GM23338 (cell line): Measurements from ENCODE around the gene APOL4. TPM values are rescaled to one million over a fixed set of nuclear protein-coding genes. Genes with fewer than 3 reads are reported as not detected.

ENCODE experiments used
- ATAC-seq: fragments of 200-7000 bp; cut with Tn5 transposase; 3 replicates; pipeline ENCODE4 v1.9.1; 2020
- DNase-seq: peaks from one replicate; pipeline ENCODE4 v3.0.0-alpha.2; 2015; ENCODE audit warnings: low spot score
- H2AFZ ChIP-seq: fragments of 200-600 bp; sonication (generic); 2 replicates; pipeline ENCODE4 v1.8.0; 2016; ENCODE audit warnings: antibody characterized with exemption, mild to moderate bottlenecking, moderate library complexity
- H3F3A ChIP-seq: fragments of 200-600 bp; sonication (generic); replicated peaks from 2 replicates; pipeline ENCODE4 v1.8.0; 2017; ENCODE audit warnings: antibody characterized with exemption, mixed run types, low read depth
- H3K27ac ChIP-seq: fragments of 200-600 bp; sonication (generic); 2 replicates; pipeline ENCODE4 v1.6.1; 2016; ENCODE audit warnings: low read depth
- H3K27me3 ChIP-seq: fragments of 200-600 bp; sonication (generic); 2 replicates; pipeline ENCODE4 v1.8.0; 2016; ENCODE audit warnings: mild to moderate bottlenecking, mixed run types, moderate library complexity; ENCODE audit not compliant: insufficient read depth
- H3K36me3 ChIP-seq: fragments of 200-600 bp; sonication (generic); 2 replicates; pipeline ENCODE4 v1.8.0; 2016; ENCODE audit warnings: mild to moderate bottlenecking; ENCODE audit not compliant: insufficient read depth
- H3K4me1 ChIP-seq: fragments of 200-600 bp; sonication (generic); 2 replicates; pipeline ENCODE4 v1.8.0; 2016; ENCODE audit warnings: mild to moderate bottlenecking, moderate library complexity; ENCODE audit not compliant: insufficient read depth
- H3K4me2 ChIP-seq: fragments of 200-600 bp; sonication (generic); 2 replicates; pipeline ENCODE4 v1.7.1; 2017; ENCODE audit warnings: mixed run types
- H3K4me3 ChIP-seq: fragments of 200-600 bp; sonication (generic); 2 replicates; pipeline ENCODE4 v1.6.1; 2016; ENCODE audit warnings: mixed run types
- H3K79me2 ChIP-seq: fragments of 200-600 bp; sonication (generic); replicated peaks from 2 replicates; pipeline ENCODE4 v1.8.0; 2017; ENCODE audit warnings: mild to moderate bottlenecking; ENCODE audit not compliant: insufficient read depth
- H3K9me2 ChIP-seq: fragments of 200-600 bp; sonication (generic); 2 replicates; pipeline ENCODE4 v1.8.0; 2017; ENCODE audit not compliant: insufficient read depth
- H4K20me1 ChIP-seq: fragments of 200-600 bp; sonication (generic); replicated peaks from 2 replicates; pipeline ENCODE4 v1.8.0; 2017; ENCODE audit warnings: mild to moderate bottlenecking; ENCODE audit not compliant: insufficient read depth
- H3K27ac Mint-ChIP-seq: 2 replicates; pipeline ENCODE4 v1.8.0; 2020; ENCODE audit warnings: inconsistent platforms, mild to moderate bottlenecking, moderate library complexity, mixed read lengths
- H3K27me3 Mint-ChIP-seq: 3 replicates; pipeline ENCODE4 v1.8.0; 2022; ENCODE audit warnings: low read depth, mild to moderate bottlenecking, moderate library complexity, mixed read lengths, inconsistent platforms; ENCODE audit not compliant: insufficient read depth, poor library complexity
- H3K36me3 Mint-ChIP-seq: 3 replicates; pipeline ENCODE4 v1.8.0; 2021; ENCODE audit warnings: low read depth, mild to moderate bottlenecking, inconsistent platforms, moderate library complexity, mixed read lengths
- H3K4me1 Mint-ChIP-seq: 3 replicates; pipeline ENCODE4 v1.8.0; 2020; ENCODE audit warnings: mild to moderate bottlenecking, inconsistent platforms, mixed read lengths
- H3K4me3 Mint-ChIP-seq: 3 replicates; pipeline ENCODE4 v1.8.0; 2021; ENCODE audit warnings: moderate library complexity, mild to moderate bottlenecking, inconsistent platforms, mixed read lengths
- H3K9me3 Mint-ChIP-seq: 3 replicates; pipeline ENCODE4 v1.8.0; 2020; ENCODE audit warnings: moderate library complexity, mild to moderate bottlenecking, inconsistent platforms, mixed read lengths
- CREB1 ChIP-seq: fragments of 250-450 bp; sonication (Bioruptor Pico); IDR thresholded peaks from 2 replicates; pipeline ENCODE4 v1.5.0; 2020; ENCODE audit warnings: low read depth, mild to moderate bottlenecking, moderate library complexity
- EZH2 ChIP-seq: fragments of 200-600 bp; sonication (generic); IDR thresholded peaks from one replicate; pipeline ENCODE4 v1.8.0; 2017; ENCODE audit warnings: antibody characterized with exemption, mild to moderate bottlenecking, low read depth; ENCODE audit not compliant: unreplicated experiment
- JUNB ChIP-seq: IDR thresholded peaks from one replicate; pipeline ENCODE4 v1.6.1; 2016; ENCODE audit warnings: antibody characterized with exemption; ENCODE audit not compliant: unreplicated experiment
- STAT1 ChIP-seq: IDR thresholded peaks from one replicate; pipeline ENCODE4 v1.6.1; 2016; ENCODE audit warnings: antibody characterized with exemption; ENCODE audit not compliant: unreplicated experiment
- ZNF331 ChIP-seq: fragments of 250-450 bp; sonication (Bioruptor Pico); IDR thresholded peaks from 2 replicates; pipeline ENCODE4 v1.5.0; 2020; ENCODE audit warnings: low read depth, mild to moderate bottlenecking, moderate library complexity
- polyA plus RNA-seq: library from polyadenylated mRNA; unstranded; fragments of >200 nt; fragmentation: Nextera tagmentation; extraction: Ambion mirVana; gene quantifications from 2 replicates; pipeline ENCODE4 v1.2.1, GENCODE V29; 2016
- total RNA-seq: library from RNA; depleted of rRNA; stranded (reverse); fragments of >200 nt; shearing (Covaris generic); gene quantifications from 2 replicates; pipeline ENCODE4 v1.2.3, GENCODE V29; 2014
- TF ChIP-seq, protein P1 (sequence below), 2 experiments: fragments of 200-600 bp in 1 of 2; sonication (generic) in 1 of 2; conservative IDR thresholded peaks; 2 replicates each; pipeline versions ENCODE4 v1.5.1 to v1.6.1; 2016 to 2017; ENCODE audit warnings: antibody characterized with exemption in 2 of 2, low read depth in 2 of 2, mild to moderate bottlenecking in 2 of 2, moderate library complexity in 1 of 2

The APOL4 gene
- total and polyA plus RNA-seq, 2 experiments from 2014 or later, result not detected

GRCh38 chr22:36238373-36239149, 37.0 kb upstream of the APOL4 start:
- Histone ChIP-seq H2AFZ (no peak overlapping the region), H3K36me3 (no peaks in the 10 kb centered on the region; the same call in 1 of the 2 replicates), H3K4me2 (peak overlapping the region; percentile 81), H3K4me3 (peak overlapping the region; percentile 55), H3K27ac (0 out of 2 replicates have a peak overlapping the region, but pooled peaks have one; percentile 32), H3K27me3 (no peaks in the 10 kb centered on the region), H3K9me2 (no peaks in the 10 kb centered on the region), H3K4me1 (peaks cover 8% of the 10 kb centered on the region), H4K20me1 (no peaks in the 10 kb centered on the region), H3F3A (no peaks in the 10 kb centered on the region), H3K79me2 (no peaks in the 10 kb centered on the region; the same call in 1 of the 2 replicates)
- Mint-ChIP-seq H3K4me3 (peak overlapping the region; percentile 90), H3K27me3 (peaks cover 11% of the 10 kb centered on the region), H3K4me1 (peaks cover 22% of the 10 kb centered on the region), H3K9me3 (peaks cover 4% of the 10 kb centered on the region), H3K36me3 (peaks cover 16% of the 10 kb centered on the region), H3K27ac (peak overlapping the region; percentile 99)
- no peak for ATAC-seq
- TF ChIP-seq, protein P1, sequence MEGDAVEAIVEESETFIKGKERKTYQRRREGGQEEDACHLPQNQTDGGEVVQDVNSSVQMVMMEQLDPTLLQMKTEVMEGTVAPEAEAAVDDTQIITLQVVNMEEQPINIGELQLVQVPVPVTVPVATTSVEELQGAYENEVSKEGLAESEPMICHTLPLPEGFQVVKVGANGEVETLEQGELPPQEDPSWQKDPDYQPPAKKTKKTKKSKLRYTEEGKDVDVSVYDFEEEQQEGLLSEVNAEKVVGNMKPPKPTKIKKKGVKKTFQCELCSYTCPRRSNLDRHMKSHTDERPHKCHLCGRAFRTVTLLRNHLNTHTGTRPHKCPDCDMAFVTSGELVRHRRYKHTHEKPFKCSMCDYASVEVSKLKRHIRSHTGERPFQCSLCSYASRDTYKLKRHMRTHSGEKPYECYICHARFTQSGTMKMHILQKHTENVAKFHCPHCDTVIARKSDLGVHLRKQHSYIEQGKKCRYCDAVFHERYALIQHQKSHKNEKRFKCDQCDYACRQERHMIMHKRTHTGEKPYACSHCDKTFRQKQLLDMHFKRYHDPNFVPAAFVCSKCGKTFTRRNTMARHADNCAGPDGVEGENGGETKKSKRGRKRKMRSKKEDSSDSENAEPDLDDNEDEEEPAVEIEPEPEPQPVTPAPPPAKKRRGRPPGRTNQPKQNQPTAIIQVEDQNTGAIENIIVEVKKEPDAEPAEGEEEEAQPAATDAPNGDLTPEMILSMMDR (conservative IDR thresholded peaks at IDR 0.05; ENCODE audit: low read depth in 2 of 2), result no peak
- TF ChIP-seq EZH2 (no peak), ZNF331 (CRISPR knock-in tag) (no peak), JUNB (no peak), STAT1 (no peak)
- DNase-seq, result no peak

DNA sequence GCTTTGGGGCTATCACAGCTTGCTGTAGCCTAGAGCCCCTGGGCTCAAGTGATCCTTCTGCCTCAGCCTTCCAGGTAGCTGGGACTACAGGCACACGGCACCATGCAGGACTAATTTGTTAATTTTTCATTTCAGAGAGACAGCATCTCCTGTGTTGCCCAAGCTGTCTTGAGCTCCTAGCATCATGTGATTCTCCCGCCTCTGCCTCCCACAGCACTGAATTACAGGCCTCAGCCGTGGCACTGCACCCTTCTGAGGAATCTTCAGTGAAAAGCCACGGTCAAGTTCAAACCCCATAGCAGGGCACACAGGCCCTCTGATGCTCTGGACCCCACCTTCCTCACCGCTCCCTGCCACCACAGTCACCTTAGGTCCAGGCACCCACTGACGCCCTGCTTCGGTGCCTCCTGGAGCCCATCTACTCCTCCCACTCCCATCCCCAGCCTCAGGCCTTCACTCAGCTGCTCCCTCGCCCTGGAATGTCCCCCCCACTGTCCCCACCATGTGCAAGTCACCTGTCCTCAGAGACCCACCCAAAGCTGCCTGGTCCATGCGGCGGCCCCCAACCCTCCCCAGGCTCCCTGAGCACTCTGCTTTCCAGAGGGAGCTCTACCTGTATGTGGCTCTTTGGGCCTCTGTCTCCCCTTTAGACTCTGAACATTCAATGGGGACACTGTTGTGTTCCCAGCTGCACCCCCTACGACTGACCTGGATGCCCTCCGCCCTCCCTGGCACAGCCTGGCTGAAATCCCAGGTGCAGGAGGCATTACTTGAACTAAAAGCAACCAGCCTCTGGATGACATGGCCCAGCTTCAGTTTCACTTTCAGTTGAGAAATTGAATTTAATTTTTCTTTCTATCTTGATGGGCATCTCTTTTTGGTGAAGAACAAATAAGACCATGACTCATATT, 36.1 kb upstream of the APOL4 start:
- peaks cover 22% of the 10 kb centered on the region for H3K4me1 Mint-ChIP-seq
- no peak overlapping the region; the same call in 2 of the 3 replicates for H3K4me3 Mint-ChIP-seq
- no peaks in the 10 kb centered on the region; the same call in 1 of the 2 replicates for H3K79me2 ChIP-seq
- H3K4me3 ChIP-seq, result no peak overlapping the region
- H3K9me3 Mint-ChIP-seq, result peaks cover 4% of the 10 kb centered on the region
- no peak overlapping the region for H3K4me2 ChIP-seq
- H3K36me3 ChIP-seq, result no peaks in the 10 kb centered on the region
- no peaks in the 10 kb centered on the region for H3K27me3 ChIP-seq
- no peaks in the 10 kb centered on the region for H3K9me2 ChIP-seq
- no peak overlapping the region for H2AFZ ChIP-seq
- H4K20me1 ChIP-seq, result no peaks in the 10 kb centered on the region
- peaks cover 16% of the 10 kb centered on the region for H3K36me3 Mint-ChIP-seq
- peaks cover 8% of the 10 kb centered on the region for H3K4me1 ChIP-seq
- TF ChIP-seq ZNF331 (CRISPR knock-in tag) (no peak), EZH2 (no peak), CREB1 (CRISPR knock-in tag) (no peak), STAT1 (no peak)
- DNase-seq, result no peak
- no peak overlapping the region for H3K27ac ChIP-seq
- no peaks in the 10 kb centered on the region for H3F3A ChIP-seq
- peaks cover 11% of the 10 kb centered on the region for H3K27me3 Mint-ChIP-seq
- H3K27ac Mint-ChIP-seq, result peak overlapping the region; percentile 86; the same call in 1 of the 2 replicates
- ATAC-seq, result no peak
